Measurements from ENCODE around the gene LARP1B. TPM values are rescaled to one million over a fixed set of nuclear protein-coding genes. Genes with fewer than 3 reads are reported as not detected.

The LARP1B gene
- total RNA-seq, 1 experiment from 2014 or later: 42.9 TPM

DNA sequence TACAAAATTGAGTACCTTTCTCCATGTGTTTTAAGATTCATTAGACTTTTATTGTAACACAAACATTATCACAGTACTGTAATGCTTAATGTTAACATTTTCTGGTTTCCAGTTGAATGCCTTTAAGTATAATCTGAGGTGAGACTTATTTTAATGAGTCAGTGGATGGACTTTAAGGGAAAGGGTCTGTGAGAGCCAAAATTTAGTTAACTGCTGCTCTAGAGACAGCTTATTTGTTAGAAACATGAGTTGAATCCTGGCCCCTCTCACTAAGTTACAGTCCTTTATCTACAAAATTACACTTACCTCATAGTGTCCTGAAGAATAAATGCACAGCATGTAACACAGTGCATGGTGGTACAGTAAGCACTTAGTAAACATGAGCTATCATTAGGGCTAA lies 160.5 kb downstream of the LARP1B start:
- H4K20me1 ChIP-seq (ENCODE audit: control insufficient read depth, insufficient read depth, insufficient read length): no peaks in the 10 kb centered on the region
- no peak overlapping the region for H2AK5ac ChIP-seq (ENCODE audit: insufficient read length, low read length)
- no peak overlapping the region for H2AFZ ChIP-seq (ENCODE audit: low read length)
- no peaks in the 10 kb centered on the region for H3K79me1 ChIP-seq (ENCODE audit: insufficient read depth, low read depth, low read length, poor library complexity, severe bottlenecking)
- no peak overlapping the region for H3T11ph ChIP-seq (ENCODE audit: low read length)
- Mint-ChIP-seq H3K9me3 (no peaks in the 10 kb centered on the region; a peak in 2 of 5 replicates), H3K27me3 (ENCODE audit: low read depth) (no peaks in the 10 kb centered on the region), H3K27ac (no peak overlapping the region), H3K4me1 (no peaks in the 10 kb centered on the region), H3K4me3 (no peak overlapping the region), H3K36me3 (ENCODE audit: insufficient read depth in 1 of 3, low read depth in 3 of 3) (no peaks in the 10 kb centered on the region)
- H3K9me3 ChIP-seq (ENCODE audit: control insufficient read depth, low read depth, low read length): no peaks in the 10 kb centered on the region
- H3K18ac ChIP-seq (ENCODE audit: insufficient read length, low read depth, low read length): no peak overlapping the region
- no peak overlapping the region for H3K56ac ChIP-seq (ENCODE audit: insufficient read length, low read depth, low read length)
- no peaks in the 10 kb centered on the region for H3K23me2 ChIP-seq (ENCODE audit: insufficient read length, low read depth, low read length, poor library complexity, severe bottlenecking)
- TF ChIP-seq, protein P1, sequence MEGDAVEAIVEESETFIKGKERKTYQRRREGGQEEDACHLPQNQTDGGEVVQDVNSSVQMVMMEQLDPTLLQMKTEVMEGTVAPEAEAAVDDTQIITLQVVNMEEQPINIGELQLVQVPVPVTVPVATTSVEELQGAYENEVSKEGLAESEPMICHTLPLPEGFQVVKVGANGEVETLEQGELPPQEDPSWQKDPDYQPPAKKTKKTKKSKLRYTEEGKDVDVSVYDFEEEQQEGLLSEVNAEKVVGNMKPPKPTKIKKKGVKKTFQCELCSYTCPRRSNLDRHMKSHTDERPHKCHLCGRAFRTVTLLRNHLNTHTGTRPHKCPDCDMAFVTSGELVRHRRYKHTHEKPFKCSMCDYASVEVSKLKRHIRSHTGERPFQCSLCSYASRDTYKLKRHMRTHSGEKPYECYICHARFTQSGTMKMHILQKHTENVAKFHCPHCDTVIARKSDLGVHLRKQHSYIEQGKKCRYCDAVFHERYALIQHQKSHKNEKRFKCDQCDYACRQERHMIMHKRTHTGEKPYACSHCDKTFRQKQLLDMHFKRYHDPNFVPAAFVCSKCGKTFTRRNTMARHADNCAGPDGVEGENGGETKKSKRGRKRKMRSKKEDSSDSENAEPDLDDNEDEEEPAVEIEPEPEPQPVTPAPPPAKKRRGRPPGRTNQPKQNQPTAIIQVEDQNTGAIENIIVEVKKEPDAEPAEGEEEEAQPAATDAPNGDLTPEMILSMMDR (conservative IDR thresholded peaks at IDR 0.05): no peak
- no peak overlapping the region for H2BK20ac ChIP-seq (ENCODE audit: low read depth, low read length, poor library complexity, severe bottlenecking)
- H2BK120ac ChIP-seq (ENCODE audit: low read depth, low read length, poor library complexity, severe bottlenecking): no peak overlapping the region
- H2BK15ac ChIP-seq (ENCODE audit: low read depth, low read length): no peak overlapping the region
- DNase-seq: no peak
- H3K23ac ChIP-seq (ENCODE audit: insufficient read length, low read depth, low read length): no peak overlapping the region
- H3K9ac ChIP-seq (ENCODE audit: extremely low read depth, insufficient read length, low read length): no peak overlapping the region
- no peak overlapping the region for H3K4me2 ChIP-seq (ENCODE audit: insufficient read depth, insufficient read length, low read length)
- no peak overlapping the region for H4K5ac ChIP-seq (ENCODE audit: insufficient read length, low read depth, low read length)
- H3K14ac ChIP-seq (ENCODE audit: insufficient read depth, low read length): no peak overlapping the region
- no peaks in the 10 kb centered on the region for H3K4me1 ChIP-seq (ENCODE audit: insufficient read depth, low read length)
- H4K8ac ChIP-seq (replicated peaks; ENCODE audit: insufficient read length, low read depth, low read length): no peak overlapping the region
- no peak overlapping the region for H2BK5ac ChIP-seq (ENCODE audit: insufficient read length, low read length)
- no peaks in the 10 kb centered on the region for H3K79me2 ChIP-seq (ENCODE audit: insufficient read depth, low read length)
- H3K4ac ChIP-seq (ENCODE audit: low read depth, low read length): no peak overlapping the region
- H3K27ac ChIP-seq (ENCODE audit: insufficient read length, low read depth, low read length): no peak overlapping the region
- no peak overlapping the region for H4K91ac ChIP-seq (ENCODE audit: insufficient read length, low read depth, low read length)
- H3K27me3 ChIP-seq (ENCODE audit: insufficient read depth, low read length): no peaks in the 10 kb centered on the region
- no peak overlapping the region for H2BK12ac ChIP-seq (ENCODE audit: insufficient read length, low read depth, low read length)

All from H9 (cell line).